ENCODE results near the gene CENATAC.
"Not testable (repeated sequence)": the region's sequence is repeated elsewhere in the genome, so short reads cannot be mapped to it uniquely, and the experiment has no call there.

Gene CENATAC

DNA sequence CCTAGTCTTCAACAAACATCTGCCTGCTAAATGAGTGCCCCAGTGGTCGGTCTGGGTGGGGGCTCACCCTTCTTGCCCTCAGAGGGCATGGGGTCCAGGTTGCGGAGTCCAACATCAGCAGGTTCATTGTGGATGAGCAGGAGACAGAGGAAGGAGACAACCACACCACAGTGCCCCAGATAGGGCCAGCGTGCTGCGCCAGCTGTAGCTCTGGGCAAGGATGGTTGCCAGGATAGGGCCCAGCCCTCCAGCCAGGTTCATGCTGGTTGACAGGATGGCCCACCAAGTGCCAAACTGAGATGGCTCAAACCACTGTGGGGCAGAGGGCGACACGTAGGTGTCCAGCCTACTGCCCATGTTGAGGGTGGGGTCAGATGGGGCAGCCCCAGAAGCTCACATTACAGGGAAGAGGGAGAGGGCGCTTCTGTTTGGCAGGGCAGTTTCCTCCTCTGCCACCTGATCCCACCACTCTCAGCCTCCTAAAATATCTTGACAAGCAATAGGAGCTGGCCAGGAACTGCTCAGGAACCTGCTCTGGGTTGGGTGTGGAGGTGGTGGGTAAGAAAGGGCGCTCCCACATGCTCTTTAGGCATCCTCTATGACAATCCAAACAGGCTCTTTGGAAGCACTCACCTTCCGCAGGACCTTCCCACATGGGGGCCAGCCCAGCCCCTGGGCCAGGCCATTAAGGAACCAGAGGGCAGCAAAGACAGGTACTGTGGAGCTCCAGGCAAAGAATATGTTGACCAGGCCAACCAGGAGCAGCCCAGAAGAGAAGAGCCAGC lies 29.8 kb downstream of the CENATAC start:
- no peak for DNase-seq

DNA sequence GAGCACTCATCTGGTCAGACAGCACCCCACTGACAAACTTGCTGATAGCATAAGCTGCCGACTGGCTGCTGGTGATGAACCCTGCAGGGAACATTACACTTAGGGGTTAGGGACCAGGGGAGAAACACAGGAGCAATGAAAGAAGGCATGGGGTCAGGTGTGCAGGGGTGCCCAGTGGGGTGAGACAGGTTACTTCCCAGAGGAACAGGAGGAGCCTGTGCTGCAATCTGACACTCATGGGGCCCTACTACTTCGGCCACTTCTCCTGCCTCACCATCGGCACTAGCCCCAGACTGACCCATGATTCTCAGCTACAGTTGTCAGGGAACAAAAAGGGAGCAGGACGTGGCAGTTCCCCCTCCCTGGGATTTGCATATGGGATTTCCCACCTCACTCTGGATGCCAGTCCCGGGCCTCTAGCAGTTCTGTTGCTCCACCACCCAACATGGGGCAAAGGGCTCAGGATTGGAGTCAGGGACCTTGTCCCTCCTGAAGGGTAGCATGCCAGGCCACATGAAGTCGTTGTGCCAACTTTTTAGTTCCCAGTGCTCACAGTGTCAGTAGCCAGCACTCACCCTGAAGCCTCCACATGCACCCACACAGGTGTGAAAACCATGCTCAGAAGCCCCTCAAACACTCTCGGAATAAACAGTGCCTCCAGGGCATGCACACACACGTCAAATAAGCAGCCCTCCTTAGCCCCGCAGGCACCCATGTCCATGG lies 30.6 kb downstream of the CENATAC start:
- no peak for DNase-seq

DNA sequence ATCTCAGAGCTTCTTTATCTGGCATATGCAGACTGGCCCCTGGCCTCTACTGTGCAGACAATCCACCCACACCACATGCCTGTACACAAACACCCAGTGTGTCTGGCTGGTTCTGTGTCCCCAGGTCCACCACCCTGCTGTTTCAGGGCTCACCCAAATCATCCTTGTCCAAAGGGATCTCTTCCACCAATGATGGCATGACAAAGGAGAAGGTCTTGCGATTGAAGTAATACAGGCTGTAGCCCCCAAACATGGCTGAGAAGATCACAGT lies 31.1 kb downstream of the CENATAC start:
- no peak for DNase-seq

DNA sequence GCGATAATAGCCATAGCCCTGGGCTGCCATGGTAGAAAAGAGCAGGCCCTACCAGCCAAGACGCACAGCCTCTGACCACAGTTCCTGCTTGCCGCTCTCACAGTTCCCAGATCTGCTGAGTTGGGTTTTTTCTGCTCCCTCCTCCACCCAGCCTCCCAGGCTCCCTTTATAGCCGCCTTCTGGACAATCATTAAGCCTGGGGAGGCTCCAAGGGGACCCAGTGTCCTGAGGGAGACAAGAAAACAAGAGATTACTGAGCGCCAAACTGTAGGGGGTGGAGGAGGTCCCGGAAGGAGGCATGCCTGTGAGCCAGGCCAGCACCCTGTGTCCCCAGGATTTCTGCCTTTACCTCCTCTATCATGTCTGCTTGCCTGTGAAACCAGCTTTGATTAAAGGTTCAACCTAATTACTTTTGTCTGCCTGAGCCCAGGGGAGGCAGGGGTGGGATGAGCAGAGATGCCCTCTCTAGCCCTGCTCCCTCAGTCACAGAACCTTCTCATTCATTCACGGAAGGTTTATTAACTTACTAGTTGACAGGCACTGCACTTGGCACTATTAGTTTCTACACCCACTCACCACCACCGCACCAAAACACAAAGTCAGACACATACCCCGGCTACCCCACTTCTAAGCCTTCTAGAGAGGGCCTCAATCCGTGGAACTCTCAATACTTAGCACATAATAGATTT lies 31.5 kb downstream of the CENATAC start:
- no peak for DNase-seq

DNA sequence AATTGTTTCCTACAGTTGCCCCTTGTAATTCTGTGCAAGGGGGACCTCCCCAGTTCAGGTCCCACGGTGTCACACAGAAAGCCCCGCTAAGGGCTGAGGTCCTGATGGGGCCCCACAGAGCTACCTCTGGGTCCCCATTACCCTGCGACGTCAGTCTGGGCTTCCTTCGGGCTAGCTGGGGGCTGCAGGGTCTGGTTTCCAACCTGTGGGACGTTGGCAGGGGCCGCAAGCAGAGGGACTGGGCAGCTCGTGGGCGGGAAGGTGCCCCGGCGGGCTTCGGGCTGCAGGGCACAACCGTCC lies 32.0 kb downstream of the CENATAC start:
- no peak for DNase-seq

DNA sequence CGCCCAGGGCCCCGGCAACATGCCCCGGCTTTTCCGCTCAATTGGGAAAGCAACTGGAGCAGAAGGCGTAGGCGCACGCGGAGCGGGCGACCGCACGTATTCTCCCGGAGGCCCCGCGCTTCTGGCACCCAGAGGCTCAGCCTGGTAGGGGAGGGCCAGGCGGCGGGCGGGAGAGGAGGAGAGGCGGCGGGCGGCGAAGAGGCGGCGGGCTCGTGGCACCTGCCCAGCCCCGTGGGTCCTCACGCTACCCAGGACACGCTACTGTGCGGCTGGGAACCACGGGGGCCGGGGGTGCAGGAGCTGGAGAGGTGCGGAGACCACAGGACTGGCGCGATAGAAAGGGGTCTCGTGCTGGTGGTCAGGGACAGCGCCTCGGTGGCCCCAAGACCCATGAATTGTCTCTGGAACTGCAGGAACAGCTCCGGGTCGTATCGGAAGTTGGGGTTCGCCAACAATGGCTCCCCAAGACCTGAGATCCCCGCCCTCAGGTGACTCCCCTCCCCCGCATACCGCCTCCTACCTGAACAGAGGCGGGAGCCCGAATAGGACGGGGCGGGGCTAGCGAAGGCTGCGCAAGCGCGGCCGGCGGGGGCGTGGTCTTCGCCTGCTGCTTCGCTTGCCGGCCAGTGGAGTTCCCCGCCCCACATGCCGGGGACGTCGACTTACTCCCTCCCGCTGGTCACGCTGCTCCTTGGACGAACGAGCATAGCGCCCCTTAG lies 32.5 kb downstream of the CENATAC start, which contains the start of gene SLC37A4:
Gene SLC37A4, minus strand, starts transcription at position 549 of the 719 bp plus-strand sequence.
- DNase-seq = peak; percentile 88 to 93

DNA sequence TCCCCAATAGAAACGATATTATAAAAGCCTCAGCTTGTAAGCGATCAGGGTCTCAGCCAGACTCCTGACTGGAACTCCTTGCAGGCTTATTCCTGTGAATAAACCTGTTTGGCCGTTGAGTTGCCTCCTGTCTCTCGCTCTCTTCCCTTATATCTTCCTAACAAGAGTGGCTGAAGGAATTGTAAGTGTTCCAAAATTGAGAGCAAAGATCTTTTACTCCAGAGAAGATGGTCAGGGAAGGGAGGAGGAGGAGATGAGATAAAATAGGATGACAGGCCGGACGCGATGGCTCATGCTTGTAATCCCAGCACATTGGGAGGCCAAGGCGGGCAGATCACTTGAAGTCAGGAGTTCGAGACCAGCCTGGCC lies 34.0 kb downstream of the CENATAC start:
- DNase-seq = no peak

DNA sequence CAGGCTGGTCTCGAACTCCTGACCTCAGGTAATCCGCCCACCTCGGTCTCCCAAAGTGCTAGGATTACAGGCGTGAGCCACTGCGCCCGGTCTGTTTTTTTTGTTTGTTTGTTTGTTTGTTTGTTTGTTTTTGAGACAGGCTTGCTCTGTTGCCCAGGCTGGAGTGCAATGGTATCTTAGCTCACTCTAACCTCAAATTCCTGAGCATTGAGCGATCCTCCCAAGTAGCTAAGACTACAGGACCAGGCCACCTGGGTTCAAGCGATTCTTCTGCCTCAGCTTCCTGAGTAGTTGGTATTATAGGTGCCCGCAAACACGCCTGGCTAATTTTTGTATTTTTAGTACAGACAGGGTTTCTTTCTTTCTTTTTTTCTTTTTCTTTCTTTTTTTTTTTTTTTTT lies 35.5 kb downstream of the CENATAC start:
- DNase-seq = not testable (repeated sequence)

DNA sequence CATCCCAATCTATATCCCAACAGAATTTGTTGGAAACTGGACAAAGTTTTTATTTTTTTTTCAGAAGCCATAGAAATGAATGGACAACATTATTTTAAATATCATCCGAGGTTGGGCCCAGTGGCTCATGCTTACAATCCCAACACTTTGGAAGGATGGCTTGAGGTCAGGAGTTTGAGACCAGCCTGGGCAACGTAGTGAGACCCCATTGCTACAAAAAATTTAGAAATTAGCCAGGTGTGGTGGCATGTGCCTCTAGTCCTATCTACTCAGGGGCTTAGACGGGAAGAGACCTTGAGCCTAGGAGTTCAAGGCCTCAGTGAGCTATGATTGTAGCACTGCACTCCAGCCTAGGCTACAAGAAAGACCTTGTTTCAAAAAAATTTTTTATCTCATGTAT lies 36.9 kb downstream of the CENATAC start:
- DNase-seq = no peak

DNA sequence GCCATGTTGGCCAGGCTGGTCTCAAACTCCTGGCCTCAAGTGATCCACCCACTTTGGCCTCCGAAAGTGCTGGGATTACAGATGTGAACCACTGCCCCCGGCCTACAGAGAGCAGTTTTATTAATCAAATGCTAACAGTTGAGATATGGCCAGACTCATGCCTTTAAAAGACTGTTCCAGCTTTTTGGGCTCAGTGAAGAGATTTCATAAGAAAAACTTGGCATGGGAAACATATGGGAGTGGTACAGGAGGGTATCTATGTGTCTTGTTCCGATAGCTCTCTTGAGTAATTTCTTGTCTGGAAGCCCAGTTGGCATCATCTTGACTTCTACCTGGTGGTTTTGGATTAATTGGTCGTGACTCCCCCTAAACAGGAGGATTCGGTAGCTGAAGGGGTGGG lies 40.9 kb downstream of the CENATAC start:
- no peak for DNase-seq

DNA sequence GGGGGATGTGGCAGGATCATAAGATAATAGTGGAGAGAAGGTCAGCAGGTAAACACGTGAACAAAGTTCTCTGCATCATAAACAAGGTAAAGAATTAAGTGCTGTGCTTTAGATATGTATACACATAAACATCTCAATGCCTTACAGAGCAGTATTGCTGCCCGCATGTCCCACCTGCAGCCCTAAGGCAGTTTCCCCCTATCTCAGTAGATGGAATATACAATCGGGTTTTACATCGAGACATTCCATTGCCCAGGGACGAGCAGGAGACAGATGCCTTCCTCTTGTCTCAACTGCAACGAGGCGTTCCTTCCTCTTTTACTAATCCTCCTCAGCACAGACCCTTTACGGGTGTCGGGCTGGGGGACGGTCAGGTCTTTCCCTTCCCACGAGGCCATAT lies 41.5 kb downstream of the CENATAC start:
- not testable (repeated sequence) for DNase-seq

DNA sequence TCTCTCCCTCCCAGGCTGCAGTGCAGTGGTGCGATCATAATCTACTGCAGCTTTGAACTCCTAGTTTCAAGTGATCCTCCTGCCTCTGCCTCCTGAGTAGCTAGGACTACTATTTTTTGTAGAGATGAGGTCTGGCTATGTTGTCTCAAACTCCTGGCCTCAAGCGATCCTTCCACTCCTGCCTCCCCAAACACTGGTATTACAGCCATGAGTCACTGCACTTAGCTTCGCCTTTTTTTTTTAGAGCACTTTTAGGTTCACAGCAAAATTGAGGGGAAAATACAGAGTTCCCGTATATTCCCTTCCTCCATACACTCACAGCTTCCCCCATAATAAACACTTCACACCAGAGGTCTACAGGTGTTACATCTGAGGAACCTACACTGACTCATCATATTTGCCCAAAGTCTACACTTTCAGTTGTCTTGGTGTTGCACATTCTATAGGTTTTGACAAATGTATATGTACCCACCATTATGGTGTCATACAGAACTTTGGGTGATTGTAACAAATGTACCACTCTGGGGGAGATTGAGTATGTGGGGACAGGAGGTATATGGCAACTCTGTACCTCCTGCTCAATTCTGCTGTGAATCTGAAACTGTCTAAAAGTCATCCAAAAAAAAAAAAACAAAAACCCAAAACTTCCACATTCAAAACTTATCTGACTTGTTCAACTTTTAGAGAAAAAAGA lies 44.0 kb downstream of the CENATAC start:
- DNase-seq = no peak

DNA sequence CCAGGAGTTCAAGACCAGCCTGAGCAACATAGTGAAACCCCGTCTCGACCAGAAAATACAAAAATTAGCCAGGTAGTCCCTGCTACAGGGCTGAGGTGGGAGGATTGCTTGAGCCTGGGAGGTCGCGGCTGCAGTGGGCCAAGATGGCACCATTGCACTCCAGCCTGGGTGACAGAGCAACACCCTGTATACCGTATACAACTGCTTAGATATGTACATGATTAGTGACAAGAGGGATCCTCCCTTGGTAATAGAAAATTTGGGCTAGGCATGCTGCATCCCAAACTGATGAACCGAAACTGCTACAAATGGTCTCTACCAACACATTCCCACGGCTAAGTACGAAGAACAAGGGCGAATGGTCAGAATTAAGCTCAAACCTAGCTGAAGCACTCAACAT lies 45.0 kb downstream of the CENATAC start:
- DNase-seq = no peak

DNA sequence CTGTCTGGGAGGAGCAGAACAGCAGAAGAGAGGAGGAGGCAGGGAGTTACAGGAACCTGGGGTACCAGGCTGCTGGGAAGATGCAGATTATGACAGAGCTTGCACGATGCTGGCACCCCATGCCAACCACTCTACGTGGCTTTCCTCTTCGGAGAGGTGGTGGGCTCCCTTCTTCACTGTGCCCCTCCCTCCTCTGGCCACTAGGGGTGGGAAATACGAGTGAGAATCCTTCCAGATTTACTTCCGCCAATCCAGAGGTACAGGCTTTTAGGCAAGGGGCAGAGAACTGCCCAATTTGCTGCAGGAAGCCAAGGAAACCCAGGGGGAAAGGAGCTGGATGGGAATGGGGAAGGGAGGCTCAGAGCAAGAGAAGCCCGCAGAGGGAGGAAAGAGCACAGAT lies 46.8 kb downstream of the CENATAC start:
- no peak for DNase-seq

DNA sequence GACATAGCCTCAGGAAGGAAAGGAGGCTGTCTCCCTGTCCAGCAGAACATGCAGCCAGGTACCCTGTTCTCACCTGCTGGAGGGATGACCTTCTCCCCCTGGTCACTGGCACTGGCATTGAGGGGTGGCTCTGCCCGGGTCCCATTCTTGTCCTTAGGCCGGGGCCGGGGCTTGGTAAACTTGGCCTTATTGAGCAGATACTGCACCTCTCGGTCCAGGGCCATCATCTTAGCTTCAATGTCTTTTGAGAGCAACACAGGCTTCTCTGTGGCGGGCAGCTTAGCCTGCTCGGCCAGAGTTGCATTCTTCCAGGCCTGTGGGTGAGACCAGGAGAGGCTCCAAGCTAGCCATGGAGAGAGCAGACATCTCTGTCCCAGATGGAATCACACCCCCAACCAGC lies 48.6 kb downstream of the CENATAC start:
- no peak for DNase-seq

DNA sequence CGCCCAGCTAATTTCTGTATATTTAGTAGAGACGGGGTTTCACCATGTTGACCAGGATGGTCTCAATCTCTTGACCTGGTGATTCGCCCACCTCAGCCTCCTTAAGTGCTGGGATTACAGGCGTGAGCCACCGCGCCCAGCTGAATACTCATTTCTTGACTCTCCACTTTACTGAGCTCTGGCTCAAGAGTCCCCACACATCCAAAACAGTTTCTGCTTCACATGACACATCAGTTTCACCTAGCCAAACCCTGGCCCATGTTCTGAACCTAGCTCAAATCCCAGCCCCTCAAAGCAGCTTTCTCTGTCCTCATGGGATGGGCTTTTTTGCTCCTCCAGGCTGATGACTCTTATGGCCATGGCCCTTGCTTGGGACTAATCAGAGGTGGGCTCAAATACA lies 49.3 kb downstream of the CENATAC start:
- no peak for DNase-seq

DNA sequence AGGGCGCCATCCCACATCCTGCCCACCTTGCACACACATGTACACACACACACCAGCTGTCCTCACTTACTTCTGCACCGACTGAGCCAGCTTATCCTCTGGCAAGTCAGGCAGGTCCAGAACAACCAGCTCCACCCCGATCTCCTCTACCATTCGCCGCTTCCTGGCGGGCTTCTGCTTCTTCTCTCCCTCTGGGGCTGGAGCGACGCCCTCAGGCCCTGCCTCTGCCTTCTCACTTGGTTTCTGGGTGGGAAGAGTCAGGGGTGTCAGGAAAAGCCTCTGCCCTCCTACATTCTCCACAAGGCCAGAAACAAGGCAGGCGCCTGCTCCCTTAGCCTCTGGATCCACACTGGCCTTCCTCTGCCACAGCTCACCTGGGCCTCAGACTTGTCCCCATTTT lies 50.7 kb downstream of the CENATAC start:
- no peak for DNase-seq

DNA sequence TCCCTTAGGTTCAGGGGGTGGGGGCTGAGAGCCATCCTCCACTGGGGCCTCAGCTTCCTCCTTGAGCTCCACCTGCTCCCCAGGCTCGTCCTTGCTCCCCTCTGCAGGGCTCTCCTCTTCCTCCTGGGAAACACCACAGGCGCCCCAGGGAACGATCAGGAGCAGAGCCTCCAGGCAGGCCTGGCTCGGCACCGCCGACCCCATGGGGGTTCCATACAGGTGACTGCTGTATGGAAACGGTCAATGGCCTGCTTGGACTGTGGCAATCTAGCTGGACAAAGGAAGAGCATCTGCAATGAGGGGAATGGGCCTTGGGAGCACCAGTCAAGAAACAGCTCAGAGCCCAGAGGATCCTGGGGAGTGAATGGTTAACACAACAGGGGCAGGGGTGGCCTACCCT lies 51.1 kb downstream of the CENATAC start:
- DNase-seq = no peak

DNA sequence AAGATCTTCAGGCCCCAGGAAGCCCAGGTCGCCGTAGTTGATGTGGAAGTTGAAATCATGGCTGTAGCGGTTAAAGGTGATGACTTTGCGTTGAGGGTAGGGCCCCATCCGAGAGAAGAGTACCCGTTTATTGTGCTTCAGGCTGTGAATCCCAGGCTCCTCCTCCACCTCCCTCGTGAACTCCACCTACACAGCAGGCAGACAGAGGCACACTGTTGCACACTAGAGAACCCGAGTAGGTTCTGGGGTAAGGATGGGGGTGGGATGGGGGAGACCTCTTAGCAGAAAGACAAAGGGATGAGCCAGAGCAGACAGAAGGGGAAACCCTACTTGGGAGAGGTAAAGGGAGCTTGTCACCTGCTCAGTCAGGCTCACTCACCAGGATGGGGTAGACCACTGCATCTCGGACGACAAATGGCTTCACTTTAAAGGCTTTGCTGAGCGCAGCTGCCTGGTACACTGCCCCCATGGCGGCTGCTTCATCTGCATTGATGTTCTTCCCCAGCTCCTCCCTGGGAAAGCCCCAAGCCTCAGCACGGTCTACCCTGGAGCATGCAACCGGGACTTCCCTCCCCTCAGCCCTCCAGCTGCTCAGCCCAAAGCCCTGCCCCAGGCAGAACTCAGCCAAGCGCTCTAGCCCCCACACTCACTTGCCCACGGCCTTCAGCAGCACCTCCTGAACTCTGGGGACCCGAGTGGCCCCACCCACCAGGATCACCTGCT lies 53.7 kb downstream of the CENATAC start:
- DNase-seq = no peak

DNA sequence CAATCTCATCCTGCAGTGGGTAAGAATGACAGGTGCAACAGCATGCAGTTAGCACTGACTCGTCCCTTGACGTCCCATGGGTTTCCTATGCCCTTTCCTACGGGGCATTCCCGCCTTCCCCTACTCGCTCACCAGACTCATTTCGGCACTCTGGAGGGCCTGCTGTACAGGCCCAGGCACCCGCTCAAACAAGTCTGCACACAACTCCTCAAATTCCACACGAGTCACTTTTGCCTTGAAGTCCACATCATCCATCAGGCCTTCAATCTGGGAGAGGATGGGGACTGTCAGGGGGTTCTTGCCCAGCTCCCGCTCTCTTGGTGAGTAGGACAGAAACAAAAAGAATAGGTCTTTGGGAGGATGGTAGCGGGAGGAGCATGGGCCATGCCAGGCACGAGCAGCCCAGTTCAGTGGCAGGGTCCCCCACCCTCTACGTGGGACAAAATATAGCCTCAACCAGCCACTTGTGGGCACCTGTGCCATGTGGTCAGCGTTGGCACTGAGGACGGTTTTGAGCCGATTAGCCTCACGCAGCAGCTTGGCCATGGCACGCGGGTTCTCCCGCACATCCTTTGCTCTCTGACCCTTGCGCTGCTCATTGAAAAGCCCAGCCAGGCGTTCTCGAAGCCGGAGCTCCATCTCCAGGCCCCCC lies 54.4 kb downstream of the CENATAC start:
- no peak for DNase-seq

DNA sequence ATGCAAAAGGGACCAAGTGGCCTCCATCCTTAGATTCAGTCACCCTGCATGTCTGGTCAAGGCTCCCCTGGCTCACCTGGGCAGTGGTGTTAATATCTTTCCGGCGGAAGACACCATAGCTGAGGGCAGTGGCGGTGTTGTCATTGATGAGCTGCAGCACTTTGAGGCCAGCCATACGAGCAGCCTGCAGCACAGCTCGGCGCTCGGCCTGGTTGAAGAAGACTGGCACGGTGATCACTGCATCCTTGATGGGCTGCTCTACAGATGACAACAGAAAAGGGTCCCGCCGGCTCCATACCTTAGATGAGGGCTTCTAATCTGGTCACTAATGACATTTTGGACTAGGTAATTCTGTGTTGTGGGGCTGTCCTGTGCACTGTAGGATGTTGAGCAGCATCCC lies 56.5 kb downstream of the CENATAC start:
- no peak for DNase-seq

DNA sequence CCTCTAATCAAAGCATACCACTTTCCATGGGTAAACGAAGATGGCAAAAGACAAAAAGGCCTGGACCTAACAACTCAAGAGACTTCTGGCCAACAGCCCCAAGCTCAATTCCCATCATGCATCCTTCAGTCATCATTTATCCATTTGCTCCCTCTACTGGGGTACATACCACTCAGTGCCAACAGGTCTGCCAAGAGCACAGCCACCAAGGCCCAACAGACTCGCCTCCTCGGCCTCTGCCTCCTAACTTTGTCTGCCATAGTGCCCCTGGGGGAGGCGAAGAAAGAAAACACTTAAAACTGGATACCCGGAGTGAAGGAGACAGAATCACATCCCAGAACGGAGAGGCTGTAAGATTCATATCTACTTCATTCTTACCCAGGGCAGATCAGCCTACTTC lies 58.0 kb downstream of the CENATAC start:
- peak in 1 of 2 experiments; percentile 48 for DNase-seq

All from SW 1271 (cell line).